K562 (cell line): ENCODE results near the gene NFE2. TPM values are rescaled to one million over a fixed set of nuclear protein-coding genes. Genes with fewer than 3 reads are reported as not detected.
A peak's percentile ranks its signal among the peaks of the same experiment; 100 is the strongest.

ENCODE experiments used
- CC2D1A ChIP-seq: fragments of 450-650 bp; IDR thresholded peaks from 2 replicates; pipeline ENCODE4 v1.6.1; 2017; ENCODE audit warnings: mild to moderate bottlenecking
- CCAR2 ChIP-seq: fragments of 200-400 bp; formaldehyde crosslinking; IDR thresholded peaks from 2 replicates; pipeline ENCODE4 v1.6.1; 2017; ENCODE audit warnings: mild to moderate bottlenecking, low read depth, low read length
- ELF4 ChIP-seq: fragments of 450-650 bp; formaldehyde crosslinking; IDR thresholded peaks from 2 replicates; pipeline ENCODE4 v1.4.0; 2022; ENCODE audit warnings: missing genetic modification characterization
- HIVEP1 ChIP-seq: fragments of 250-450 bp; sonication (Bioruptor Pico); IDR thresholded peaks from 2 replicates; pipeline ENCODE4 v1.4.0; 2020; ENCODE audit warnings: mild to moderate bottlenecking
- HNRNPL ChIP-seq: fragments of 200-400 bp; formaldehyde crosslinking; IDR thresholded peaks from 2 replicates; pipeline ENCODE4 v1.6.1; 2017; ENCODE audit warnings: low read depth, mild to moderate bottlenecking, low read length
- KAT8 ChIP-seq: fragments of 450-650 bp; IDR thresholded peaks from 2 replicates; pipeline ENCODE4 v1.6.1; 2016; ENCODE audit warnings: low read depth, mild to moderate bottlenecking
- NFIC ChIP-seq: fragments of 450-650 bp; IDR thresholded peaks from 2 replicates; pipeline ENCODE4 v1.6.1; 2017; ENCODE audit warnings: mild to moderate bottlenecking, inconsistent platforms
- NRF1 ChIP-seq, 2 experiments: fragments of 450-650 bp; IDR thresholded peaks in 1 of 2; conservative IDR thresholded peaks in 1 of 2; 2 replicates each; pipeline ENCODE4 v1.6.1; 2014; ENCODE audit warnings: mild to moderate bottlenecking in 2 of 2
- OTX1 ChIP-seq: fragments of 450-650 bp; formaldehyde crosslinking; IDR thresholded peaks from 2 replicates; pipeline ENCODE4 v1.4.0; 2022; ENCODE audit warnings: mild to moderate bottlenecking
- POLR2A ChIP-seq: fragments of 450-650 bp; conservative IDR thresholded peaks from 2 replicates; pipeline ENCODE4 v1.6.1; 2016
- RAD21 ChIP-seq, 2 experiments: fragments of 250-450 bp in 1 of 2; fragments of 450-650 bp in 1 of 2; sonication (Bioruptor Pico) in 1 of 2; formaldehyde crosslinking in 1 of 2; IDR thresholded peaks in 1 of 2; conservative IDR thresholded peaks in 1 of 2; 2 replicates each; pipeline versions ENCODE4 v1.4.0 to v1.8.0; 2020 to 2022; ENCODE audit warnings: mild to moderate bottlenecking in 2 of 2, moderate library complexity in 1 of 2
- TBP ChIP-seq: optimal IDR thresholded peaks from 2 replicates; pipeline ENCODE3; 2011; ENCODE audit warnings: low read depth, low read length, improper control_type of control experiment
- U2AF2 ChIP-seq: fragments of 200-400 bp; formaldehyde crosslinking; optimal IDR thresholded peaks from 2 replicates; pipeline ENCODE3; 2017; ENCODE audit warnings: low read depth, mild to moderate bottlenecking, low read length
- YY1 ChIP-seq, 3 experiments: IDR thresholded peaks; 2 replicates each; pipeline ENCODE4 v1.6.1; 2011; ENCODE audit warnings: low read length in 2 of 3, mild to moderate bottlenecking in 2 of 3, moderate library complexity in 2 of 3, borderline replicate concordance in 1 of 3, control low read depth in 1 of 3, low read depth in 1 of 3; ENCODE audit not compliant: insufficient read depth in 3 of 3, insufficient replicate concordance in 2 of 3, control insufficient read depth in 1 of 3, insufficient read length in 1 of 3; ENCODE audit errors: extremely low read depth in 1 of 3
- ZC3H4 ChIP-seq: sonication (generic); formaldehyde crosslinking; IDR thresholded peaks from 2 replicates; pipeline ENCODE4 v1.9.0; 2021; ENCODE audit warnings: missing genetic modification reagents, borderline replicate concordance
- ZNF699 ChIP-seq: fragments of 250-450 bp; sonication (Bioruptor Pico); IDR thresholded peaks from 2 replicates; pipeline ENCODE4 v1.8.0; 2021; ENCODE audit warnings: mild to moderate bottlenecking, moderate library complexity; ENCODE audit not compliant: insufficient replicate concordance
- ZSCAN29 ChIP-seq: fragments of 450-650 bp; IDR thresholded peaks from 2 replicates; pipeline ENCODE4 v1.6.1; 2017
- polyA plus RNA-seq, 8 experiments: library from polyadenylated mRNA; depleted of rRNA in 4 of 8; stranded (reverse) in 5 of 8; unstranded in 3 of 8; fragments of >200 nt; fragmentation: Nextera tagmentation in 2 of 8; fragmentation: Illumina TruSeq in 1 of 8; extraction: Ambion mirVana in 2 of 8; extraction: Trizol in 1 of 8; gene quantifications; 2 replicates each; pipeline versions ENCODE4 v1.2.1 to v1.2.3, GENCODE V29; 2011 to 2014; ENCODE audit warnings: inconsistent platforms in 1 of 8, missing spikeins in 1 of 8
- total RNA-seq, 7 experiments: library from RNA; depleted of rRNA in 6 of 7; stranded (reverse); fragments of >200 nt in 6 of 7; fragmentation: Illumina TruSeq in 2 of 7; extraction: Trizol in 2 of 7; gene quantifications; 2 replicates each; pipeline versions ENCODE4 v1.2.1 to v1.2.3, GENCODE V29; 2011 to 2021; ENCODE audit warnings: low replicate concordance in 1 of 7
- TF ChIP-seq, protein P1 (sequence below): IDR thresholded peaks from 2 replicates; pipeline ENCODE4 v1.6.1; 2011; ENCODE audit warnings: borderline replicate concordance, low read depth, mild to moderate bottlenecking, moderate library complexity, low read length; ENCODE audit not compliant: insufficient read depth, poor library complexity, severe bottlenecking
- TF ChIP-seq, protein P2 (sequence below), 3 experiments: fragments of 200-800 bp in 1 of 3; sonication (Bioruptor generic) in 1 of 3; sonication (generic) in 1 of 3; formaldehyde crosslinking in 1 of 3; IDR thresholded peaks; 2 replicates each; pipeline versions ENCODE4 v1.6.1 to v1.8.0; 2016 to 2022; ENCODE audit warnings: mild to moderate bottlenecking in 2 of 3, missing compliant biosample characterization in 2 of 3, missing genetic modification characterization in 2 of 3, missing genetic modification reagents in 1 of 3
- TF ChIP-seq, protein P3 (sequence below): sonication (generic); formaldehyde crosslinking; IDR thresholded peaks from 2 replicates; pipeline ENCODE4 v1.8.0; 2022; ENCODE audit warnings: mild to moderate bottlenecking, missing genetic modification reagents
- TF ChIP-seq, protein P4 (sequence below): fragments of 250-450 bp; sonication (Bioruptor Pico); IDR thresholded peaks from 2 replicates; pipeline ENCODE4 v1.5.0; 2022; ENCODE audit warnings: mild to moderate bottlenecking

The NFE2 gene
- total and polyA plus RNA-seq, 9 of the 15 experiments (the other 6 are each of a cell fraction or from before 2014, with no cell fraction given), result 12.3 to 282 (median 208) TPM

DNA sequence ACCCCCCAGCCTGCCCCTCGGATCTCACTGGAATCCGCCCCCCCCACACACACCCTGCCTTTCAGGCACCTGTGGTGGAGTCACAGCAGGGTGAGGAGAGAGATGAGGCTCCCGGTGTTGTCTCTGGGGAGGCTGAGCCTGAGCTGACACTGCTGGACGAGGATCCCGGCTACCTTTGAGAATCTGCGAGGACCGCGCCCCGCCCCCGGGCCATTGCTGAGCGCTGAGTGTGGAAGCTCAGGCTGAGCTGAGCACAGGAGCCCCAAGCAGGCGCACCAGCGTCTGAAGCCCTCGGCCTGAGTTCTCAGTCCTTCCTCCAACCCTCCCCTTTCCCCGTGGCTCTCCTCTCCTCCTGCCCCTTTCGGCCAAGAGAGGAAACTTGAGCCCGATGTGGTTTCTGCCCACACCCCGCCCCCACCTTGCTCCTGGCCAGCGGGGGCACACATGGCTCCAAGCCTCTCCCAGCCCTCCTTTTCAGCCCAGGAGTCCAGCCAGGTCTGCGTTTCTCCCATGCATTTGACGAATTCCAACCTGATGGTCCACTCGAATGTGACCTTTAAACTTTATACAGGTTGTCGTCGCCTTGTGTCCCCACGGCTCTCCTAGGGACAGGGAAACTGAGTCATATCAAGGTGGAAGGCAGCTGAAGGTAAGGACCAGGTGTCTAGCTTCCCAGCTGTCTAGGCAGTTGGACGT, at the start of gene NFE2 (continued):
- TF ChIP-seq OTX1 (CRISPR knock-in tag) (no peak), ELF4 (CRISPR knock-in tag) (no peak), POLR2A (peak; percentile 93), YY1 (IDR thresholded peaks at IDR 0.05; ENCODE audit: borderline replicate concordance in 1 of 3, control insufficient read depth in 1 of 3, extremely low read depth in 1 of 3, insufficient read depth in 3 of 3, insufficient read length in 1 of 3, insufficient replicate concordance in 2 of 3, low read depth in 1 of 3, low read length in 2 of 3) (peak in 2 of 3 experiments; percentile 43 to 70), RAD21 (CRISPR knock-in tag; conservative IDR thresholded peaks at IDR 0.05 in 1 of 2, IDR thresholded peaks at IDR 0.05 in 1 of 2) (peak in 1 of 2 experiments; percentile 35; a peak in 1 of 4 replicates), KAT8 (no peak), NRF1 (conservative IDR thresholded peaks at IDR 0.05 in 1 of 2, IDR thresholded peaks at IDR 0.05 in 1 of 2) (peak; percentile 86 to 88), NFIC (peak; percentile 57), ZSCAN29 (no peak), TBP (peak; percentile 81), ZNF699 (CRISPR knock-in tag) (no peak), U2AF2 (no peak), CCAR2 (no peak), HNRNPL (peak; percentile 52), CC2D1A (no peak), HIVEP1 (CRISPR knock-in tag) (no peak), ZC3H4 (CRISPR knock-in tag) (peak; percentile 77; the same call in 1 of the 2 replicates)
- TF ChIP-seq, protein P1, sequence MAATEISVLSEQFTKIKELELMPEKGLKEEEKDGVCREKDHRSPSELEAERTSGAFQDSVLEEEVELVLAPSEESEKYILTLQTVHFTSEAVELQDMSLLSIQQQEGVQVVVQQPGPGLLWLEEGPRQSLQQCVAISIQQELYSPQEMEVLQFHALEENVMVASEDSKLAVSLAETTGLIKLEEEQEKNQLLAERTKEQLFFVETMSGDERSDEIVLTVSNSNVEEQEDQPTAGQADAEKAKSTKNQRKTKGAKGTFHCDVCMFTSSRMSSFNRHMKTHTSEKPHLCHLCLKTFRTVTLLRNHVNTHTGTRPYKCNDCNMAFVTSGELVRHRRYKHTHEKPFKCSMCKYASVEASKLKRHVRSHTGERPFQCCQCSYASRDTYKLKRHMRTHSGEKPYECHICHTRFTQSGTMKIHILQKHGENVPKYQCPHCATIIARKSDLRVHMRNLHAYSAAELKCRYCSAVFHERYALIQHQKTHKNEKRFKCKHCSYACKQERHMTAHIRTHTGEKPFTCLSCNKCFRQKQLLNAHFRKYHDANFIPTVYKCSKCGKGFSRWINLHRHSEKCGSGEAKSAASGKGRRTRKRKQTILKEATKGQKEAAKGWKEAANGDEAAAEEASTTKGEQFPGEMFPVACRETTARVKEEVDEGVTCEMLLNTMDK, result peak; percentile 57
- TF ChIP-seq, protein P2, sequence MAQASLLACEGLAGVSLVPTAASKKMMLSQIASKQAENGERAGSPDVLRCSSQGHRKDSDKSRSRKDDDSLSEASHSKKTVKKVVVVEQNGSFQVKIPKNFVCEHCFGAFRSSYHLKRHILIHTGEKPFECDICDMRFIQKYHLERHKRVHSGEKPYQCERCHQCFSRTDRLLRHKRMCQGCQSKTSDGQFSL (CRISPR knock-in tag; IDR thresholded peaks at IDR 0.05), result peak; percentile 84; the same call in 1 of the 2 replicates
- TF ChIP-seq, protein P2 (tag; IDR thresholded peaks at IDR 0.05), result peak in 1 of 2 experiments; percentile 81; a peak in 1 of 4 replicates
- TF ChIP-seq, protein P3, sequence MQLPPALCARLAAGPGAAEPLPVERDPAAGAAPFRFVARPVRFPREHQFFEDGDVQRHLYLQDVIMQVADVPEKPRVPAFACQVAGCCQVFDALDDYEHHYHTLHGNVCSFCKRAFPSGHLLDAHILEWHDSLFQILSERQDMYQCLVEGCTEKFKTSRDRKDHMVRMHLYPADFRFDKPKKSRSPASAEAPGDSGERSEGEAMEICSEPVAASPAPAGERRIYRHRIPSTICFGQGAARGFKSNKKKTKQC (CRISPR knock-in tag), result no peak; the same call in 1 of the 2 replicates
- TF ChIP-seq, protein P4, sequence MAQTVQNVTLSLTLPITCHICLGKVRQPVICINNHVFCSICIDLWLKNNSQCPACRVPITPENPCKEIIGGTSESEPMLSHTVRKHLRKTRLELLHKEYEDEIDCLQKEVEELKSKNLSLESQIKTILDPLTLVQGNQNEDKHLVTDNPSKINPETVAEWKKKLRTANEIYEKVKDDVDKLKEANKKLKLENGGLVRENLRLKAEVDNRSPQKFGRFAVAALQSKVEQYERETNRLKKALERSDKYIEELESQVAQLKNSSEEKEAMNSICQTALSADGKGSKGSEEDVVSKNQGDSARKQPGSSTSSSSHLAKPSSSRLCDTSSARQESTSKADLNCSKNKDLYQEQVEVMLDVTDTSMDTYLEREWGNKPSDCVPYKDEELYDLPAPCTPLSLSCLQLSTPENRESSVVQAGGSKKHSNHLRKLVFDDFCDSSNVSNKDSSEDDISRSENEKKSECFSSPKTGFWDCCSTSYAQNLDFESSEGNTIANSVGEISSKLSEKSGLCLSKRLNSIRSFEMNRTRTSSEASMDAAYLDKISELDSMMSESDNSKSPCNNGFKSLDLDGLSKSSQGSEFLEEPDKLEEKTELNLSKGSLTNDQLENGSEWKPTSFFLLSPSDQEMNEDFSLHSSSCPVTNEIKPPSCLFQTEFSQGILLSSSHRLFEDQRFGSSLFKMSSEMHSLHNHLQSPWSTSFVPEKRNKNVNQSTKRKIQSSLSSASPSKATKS (CRISPR knock-in tag), result peak; percentile 60; the same call in 1 of the 2 replicates
